ENCODE data around the gene NLRC5. TPM values are rescaled to one million over a fixed set of nuclear protein-coding genes. Genes with fewer than 3 reads are reported as not detected.

NLRC5 gene
- polyA plus RNA-seq, 1 experiment = 19.2 TPM

DNA sequence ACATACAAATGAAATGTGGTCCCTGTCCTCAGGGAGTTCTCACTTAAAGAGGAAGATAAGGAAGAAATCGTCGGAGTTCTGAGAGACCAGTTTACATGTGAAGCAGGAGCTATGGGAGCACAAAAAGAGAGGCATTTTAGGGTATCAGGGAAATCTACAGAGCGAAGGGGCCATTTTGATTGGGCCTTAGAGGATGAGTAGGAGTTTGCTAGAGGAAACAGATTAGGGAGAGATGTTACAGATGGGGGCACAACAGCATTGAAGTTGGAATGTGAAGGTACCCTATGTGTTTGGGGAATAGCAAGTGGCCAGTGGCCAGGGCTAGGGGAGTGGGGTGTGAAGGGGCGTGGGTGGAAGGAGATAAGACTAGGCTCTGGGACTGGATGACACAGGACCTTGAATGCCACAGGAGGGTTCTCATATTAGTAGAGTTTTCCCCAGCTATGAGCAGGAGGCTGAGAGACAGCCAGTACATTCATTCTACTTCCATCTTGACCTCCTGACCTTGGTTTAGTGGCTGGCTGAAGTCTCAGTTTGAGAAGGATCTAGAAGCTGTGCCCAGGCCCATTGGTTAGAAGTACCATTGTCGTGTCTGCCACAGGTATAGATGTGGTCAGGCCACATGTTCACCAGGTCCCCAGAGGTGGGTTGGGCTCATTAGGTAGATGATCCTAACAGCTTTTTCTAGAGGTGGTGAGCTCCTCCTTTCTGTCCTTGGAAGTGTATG, 137.8 kb downstream of the NLRC5 start:
- no peak for DNase-seq (ENCODE audit: low read depth)
- TF ChIP-seq, protein P1, sequence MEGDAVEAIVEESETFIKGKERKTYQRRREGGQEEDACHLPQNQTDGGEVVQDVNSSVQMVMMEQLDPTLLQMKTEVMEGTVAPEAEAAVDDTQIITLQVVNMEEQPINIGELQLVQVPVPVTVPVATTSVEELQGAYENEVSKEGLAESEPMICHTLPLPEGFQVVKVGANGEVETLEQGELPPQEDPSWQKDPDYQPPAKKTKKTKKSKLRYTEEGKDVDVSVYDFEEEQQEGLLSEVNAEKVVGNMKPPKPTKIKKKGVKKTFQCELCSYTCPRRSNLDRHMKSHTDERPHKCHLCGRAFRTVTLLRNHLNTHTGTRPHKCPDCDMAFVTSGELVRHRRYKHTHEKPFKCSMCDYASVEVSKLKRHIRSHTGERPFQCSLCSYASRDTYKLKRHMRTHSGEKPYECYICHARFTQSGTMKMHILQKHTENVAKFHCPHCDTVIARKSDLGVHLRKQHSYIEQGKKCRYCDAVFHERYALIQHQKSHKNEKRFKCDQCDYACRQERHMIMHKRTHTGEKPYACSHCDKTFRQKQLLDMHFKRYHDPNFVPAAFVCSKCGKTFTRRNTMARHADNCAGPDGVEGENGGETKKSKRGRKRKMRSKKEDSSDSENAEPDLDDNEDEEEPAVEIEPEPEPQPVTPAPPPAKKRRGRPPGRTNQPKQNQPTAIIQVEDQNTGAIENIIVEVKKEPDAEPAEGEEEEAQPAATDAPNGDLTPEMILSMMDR (IDR thresholded peaks at IDR 0.05; ENCODE audit: insufficient read depth, low read depth, low read length) = no peak
- ChIA-PET POLR2A (no interaction called here), CTCF (interaction anchor here (0.8 to 1.1 kb wide), 3 partner anchors 27 to 43 kb away, joined by 3 to 6 read pairs (median 3); partner anchors contain the start of gene CPNE2)
- H3K36me3 ChIP-seq (ENCODE audit: control insufficient read depth, insufficient read depth, low read length) = peaks cover 1% of the 10 kb centered on the region; the same call in 1 of the 2 replicates
- H3K27me3 ChIP-seq (ENCODE audit: control insufficient read depth, insufficient read depth, low read length) = no peaks in the 10 kb centered on the region
- no peak overlapping the region for H3K4me3 ChIP-seq (ENCODE audit: low read depth, low read length)

DNA sequence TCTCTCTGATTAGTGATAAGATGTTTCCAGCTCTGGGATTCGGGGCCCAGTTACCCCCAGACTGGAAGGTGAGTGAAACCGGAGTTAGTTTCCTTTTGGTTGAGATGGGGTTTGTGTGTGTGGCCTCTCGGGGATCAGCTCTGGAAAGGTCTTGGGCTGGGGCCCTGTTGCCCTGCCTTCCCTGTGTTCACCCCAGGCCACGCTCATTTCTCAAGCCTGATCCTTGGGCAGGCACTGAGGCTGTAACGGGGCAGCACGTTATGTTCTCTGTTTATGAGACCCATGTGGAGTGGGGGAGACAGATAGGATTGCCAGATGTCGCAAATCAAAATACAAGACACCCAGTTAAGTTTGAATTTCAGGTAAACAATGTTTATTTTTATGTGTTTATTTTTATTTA, 138.5 kb downstream of the NLRC5 start:
- H3K27me3 ChIP-seq (ENCODE audit: control insufficient read depth, insufficient read depth, low read length) = no peaks in the 10 kb centered on the region
- H3K4me3 ChIP-seq (ENCODE audit: low read depth, low read length) = no peak overlapping the region
- no peak for DNase-seq (ENCODE audit: low read depth)
- TF ChIP-seq, protein P1 (IDR thresholded peaks at IDR 0.05; ENCODE audit: insufficient read depth, low read depth, low read length) = no peak
- no peaks in the 10 kb centered on the region; the same call in 1 of the 2 replicates for H3K36me3 ChIP-seq (ENCODE audit: control insufficient read depth, insufficient read depth, low read length)
- ChIA-PET CTCF (interaction anchor here (0.9 to 1.1 kb wide), 2 partner anchors 27 to 35 kb away, joined by 3 to 6 read pairs; partner anchors contain the start of gene CPNE2), POLR2A (no interaction called here)

DNA sequence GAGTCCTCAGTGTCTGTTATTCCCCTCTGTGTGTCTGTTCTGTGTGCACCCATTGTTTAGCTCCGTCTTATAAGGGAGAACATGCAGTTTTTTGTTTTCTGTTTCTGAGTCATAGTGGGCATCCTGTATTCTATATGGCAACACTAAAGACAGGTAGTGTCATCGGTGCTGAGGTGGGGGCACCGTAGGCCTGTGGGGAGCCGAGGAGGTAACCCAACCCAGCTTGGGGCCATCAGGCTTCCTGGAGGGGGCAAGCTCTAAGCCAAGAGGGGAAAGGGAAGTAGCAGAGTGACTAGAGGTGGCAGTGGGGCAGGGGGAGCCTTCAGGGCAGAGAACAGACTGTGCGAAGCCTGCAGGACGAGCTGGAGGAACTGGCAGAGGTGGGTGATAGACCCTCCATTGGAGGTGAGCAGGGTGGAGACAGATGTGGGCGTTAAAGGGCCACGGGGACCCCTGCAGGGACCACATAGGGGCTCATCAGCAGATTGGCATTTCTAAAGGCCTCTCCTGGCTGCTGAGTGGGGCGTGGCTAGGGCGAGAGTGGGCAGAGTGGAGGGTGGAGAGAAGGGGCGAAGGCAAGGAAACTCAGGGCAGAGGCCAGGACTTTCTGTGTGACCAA, 139.5 kb downstream of the NLRC5 start:
- POLR2A ChIA-PET = no interaction called here
- DNase-seq (ENCODE audit: low read depth) = no peak
- CTCF ChIA-PET = no interaction called here
- Histone ChIP-seq H3K36me3 (ENCODE audit: control insufficient read depth, insufficient read depth, low read length) (no peaks in the 10 kb centered on the region; the same call in 1 of the 2 replicates), H3K27me3 (ENCODE audit: control insufficient read depth, insufficient read depth, low read length) (no peaks in the 10 kb centered on the region), H3K4me3 (ENCODE audit: low read depth, low read length) (no peak overlapping the region)
- TF ChIP-seq, protein P1 (IDR thresholded peaks at IDR 0.05; ENCODE audit: insufficient read depth, low read depth, low read length) = no peak

DNA sequence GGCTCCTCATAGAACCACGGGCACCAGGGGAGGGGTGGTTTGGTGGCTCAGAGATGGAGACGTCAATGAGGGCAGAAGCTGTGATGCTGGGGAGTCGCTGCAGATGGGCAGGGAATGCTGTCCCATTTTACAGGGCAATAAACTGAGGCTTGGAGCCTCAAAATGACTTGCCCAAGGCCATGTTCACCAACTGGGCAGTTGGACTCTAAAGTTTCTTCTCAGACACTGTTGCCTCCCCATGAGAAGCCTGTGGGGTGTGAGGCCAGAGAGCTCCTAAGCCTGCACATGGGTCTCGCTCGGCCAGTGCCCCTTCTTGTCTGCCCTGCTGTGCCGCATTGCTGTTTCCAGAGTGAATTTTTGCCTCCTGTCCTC, 141.6 kb downstream of the NLRC5 start:
- H3K27me3 ChIP-seq (ENCODE audit: control insufficient read depth, insufficient read depth, low read length) = no peaks in the 10 kb centered on the region
- CTCF ChIA-PET = no interaction called here
- POLR2A ChIA-PET = no interaction called here
- no peak overlapping the region for H3K4me3 ChIP-seq (ENCODE audit: low read depth, low read length)
- TF ChIP-seq, protein P1 (IDR thresholded peaks at IDR 0.05; ENCODE audit: insufficient read depth, low read depth, low read length) = no peak
- H3K36me3 ChIP-seq (ENCODE audit: control insufficient read depth, insufficient read depth, low read length) = peaks cover 1% of the 10 kb centered on the region
- no peak for DNase-seq (ENCODE audit: low read depth)

DNA sequence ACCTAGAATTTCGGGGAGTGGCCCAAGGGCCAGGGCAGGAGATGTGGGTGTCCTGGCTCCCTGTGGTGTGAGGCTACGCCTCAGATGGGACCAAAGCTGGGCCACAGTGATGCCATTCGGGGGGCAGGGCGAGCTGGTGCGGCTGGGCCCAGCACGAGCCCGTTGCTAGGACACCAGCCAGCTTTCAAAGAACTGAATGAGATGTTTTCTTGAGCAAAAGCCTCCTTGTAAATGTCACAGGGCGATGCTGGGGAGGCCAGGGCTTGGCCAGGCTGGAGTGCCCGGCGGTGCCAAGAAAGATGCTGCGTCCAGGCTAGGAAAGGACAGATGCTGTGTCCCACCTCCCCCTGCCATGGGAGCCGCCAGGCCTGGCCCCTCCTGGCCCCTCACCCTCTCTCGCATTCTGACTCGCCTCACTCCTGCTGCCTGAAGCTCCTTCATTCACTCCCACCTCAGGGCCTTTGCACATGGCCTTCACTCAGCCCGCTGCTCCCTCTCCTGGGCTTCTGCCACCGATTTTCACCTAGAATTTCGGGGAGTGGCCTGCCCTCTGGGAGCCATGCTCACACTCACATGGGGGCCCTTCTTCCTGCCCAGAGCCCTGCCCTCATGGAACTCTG, 142.1 kb downstream of the NLRC5 start:
- peaks cover 1% of the 10 kb centered on the region for H3K36me3 ChIP-seq (ENCODE audit: control insufficient read depth, insufficient read depth, low read length)
- H3K27me3 ChIP-seq (ENCODE audit: control insufficient read depth, insufficient read depth, low read length) = no peaks in the 10 kb centered on the region
- ChIA-PET POLR2A (no interaction called here), CTCF (interaction anchor here (1.0 kb wide), 1 partner anchor 12 kb away, joined by 3 read pairs; no protein-coding TSS in a partner anchor)
- DNase-seq (ENCODE audit: low read depth) = no peak
- no peak overlapping the region for H3K4me3 ChIP-seq (ENCODE audit: low read depth, low read length)
- TF ChIP-seq, protein P1 (IDR thresholded peaks at IDR 0.05; ENCODE audit: insufficient read depth, low read depth, low read length) = no peak

Measured in BJ (cell line).